Measurements from ENCODE around the gene NFKBIL1.

Gene NFKBIL1

DNA sequence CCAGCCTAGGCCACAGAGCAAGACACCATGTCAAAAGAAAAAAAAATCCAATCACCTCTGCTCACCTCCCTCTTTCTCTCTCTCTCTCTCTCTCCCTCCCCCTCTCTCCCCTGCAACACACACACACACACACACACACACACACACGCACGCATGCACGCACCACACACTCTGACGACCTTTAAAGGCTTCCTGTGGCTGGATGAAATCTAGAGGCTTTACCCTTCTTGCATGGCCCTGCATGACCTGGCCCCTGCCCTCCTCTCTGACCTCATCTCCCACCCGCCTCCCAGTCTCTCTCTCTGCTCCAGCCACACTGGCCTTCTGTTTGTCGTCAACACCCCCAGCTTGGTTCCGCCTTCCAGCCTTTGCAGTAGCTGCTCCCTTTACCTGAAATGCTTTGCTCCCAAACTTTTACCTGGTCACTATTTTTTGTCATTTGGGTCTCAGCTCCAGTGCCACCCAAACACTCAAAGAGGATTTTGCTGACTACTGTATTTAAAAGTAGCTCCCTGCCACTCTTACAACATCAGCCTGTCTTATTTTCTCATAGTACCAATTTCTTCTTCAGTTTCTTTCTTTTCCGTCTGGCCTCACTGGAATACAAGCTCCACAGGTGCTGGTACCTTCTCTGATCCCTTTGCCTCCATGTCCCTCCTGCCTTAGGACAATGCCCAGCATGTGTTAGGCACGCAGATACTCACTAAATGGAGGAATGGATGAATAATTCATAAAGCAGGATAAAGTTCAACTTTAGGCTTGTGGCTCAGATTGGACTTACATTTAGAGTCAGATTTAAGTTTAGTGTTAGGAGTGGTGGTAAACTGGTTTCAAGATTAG, 20.3 kb downstream of the NFKBIL1 start:
- DNase-seq: no peak

DNA sequence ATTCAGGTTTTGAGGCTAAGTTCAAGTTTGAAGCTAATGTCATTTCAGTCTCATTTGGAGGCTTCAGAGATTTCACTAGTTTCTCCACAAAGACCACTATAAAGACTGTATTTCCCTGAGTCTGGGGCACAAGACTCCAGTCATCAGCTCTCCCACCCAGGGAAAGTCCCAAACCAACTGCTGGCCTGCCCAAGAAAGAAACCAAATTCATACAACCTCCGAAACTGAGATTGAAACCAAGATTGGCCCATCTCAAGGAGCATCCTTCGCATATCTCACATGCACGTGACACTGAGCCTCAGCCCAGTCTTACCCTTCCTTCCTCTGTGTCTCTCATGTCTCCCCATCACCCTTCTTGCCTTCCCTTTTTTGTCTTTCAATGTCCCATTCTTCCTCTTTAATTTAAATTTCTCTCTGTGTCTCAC, 21.1 kb downstream of the NFKBIL1 start:
- DNase-seq: no peak

DNA sequence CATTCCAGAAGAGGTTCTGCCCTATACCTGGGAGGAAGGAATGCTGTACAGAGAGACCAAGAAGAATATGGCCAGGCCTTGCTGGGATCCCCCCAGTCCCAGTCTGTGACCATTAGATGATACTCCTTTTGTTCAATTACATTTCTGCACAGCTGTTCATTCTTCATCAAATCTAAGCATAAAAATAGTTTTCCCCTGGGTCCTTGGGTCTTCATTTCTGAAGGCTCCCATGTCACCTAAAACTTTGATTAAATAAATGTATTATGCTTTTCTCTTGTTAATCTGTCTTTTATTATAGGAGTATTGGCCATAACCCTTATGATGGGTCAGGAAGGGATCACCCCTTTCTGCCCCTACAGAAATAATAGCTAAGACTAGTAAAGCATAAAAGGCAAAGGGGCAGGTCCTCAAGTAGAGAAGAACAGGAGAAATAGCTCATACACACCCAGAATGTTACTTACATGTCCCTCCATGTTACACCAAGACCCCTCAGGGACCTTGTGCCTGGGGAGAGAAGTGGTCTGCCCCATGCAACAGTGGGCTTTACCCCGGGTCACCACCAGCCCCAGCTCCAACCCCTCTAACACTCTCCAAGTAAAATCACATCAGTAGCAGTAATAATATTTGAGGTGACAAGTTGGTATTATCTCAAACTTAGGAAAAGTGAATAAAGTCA, 22.6 kb downstream of the NFKBIL1 start:
- DNase-seq: no peak

DNA sequence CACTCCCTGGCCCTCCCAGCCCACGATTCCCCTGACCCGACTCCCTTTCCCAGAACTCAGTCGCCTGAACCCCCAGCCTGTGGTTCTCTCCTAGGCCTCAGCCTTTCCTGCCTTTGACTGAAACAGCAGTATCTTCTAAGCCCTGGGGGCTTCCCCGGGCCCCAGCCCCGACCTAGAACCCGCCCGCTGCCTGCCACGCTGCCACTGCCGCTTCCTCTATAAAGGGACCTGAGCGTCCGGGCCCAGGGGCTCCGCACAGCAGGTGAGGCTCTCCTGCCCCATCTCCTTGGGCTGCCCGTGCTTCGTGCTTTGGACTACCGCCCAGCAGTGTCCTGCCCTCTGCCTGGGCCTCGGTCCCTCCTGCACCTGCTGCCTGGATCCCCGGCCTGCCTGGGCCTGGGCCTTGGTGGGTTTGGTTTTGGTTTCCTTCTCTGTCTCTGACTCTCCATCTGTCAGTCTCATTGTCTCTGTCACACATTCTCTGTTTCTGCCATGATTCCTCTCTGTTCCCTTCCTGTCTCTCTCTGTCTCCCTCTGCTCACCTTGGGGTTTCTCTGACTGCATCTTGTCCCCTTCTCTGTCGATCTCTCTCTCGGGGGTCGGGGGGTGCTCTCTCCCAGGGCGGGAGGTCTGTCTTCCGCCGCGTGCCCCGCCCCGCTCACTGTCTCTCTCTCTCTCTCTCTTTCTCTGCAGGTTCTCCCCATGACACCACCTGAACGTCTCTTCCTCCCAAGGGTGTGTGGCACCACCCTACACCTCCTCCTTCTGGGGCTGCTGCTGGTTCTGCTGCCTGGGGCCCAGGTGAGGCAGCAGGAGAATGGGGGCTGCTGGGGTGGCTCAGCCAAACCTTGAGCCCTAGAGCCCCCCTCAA, 24.9 kb downstream of the NFKBIL1 start, which contains the start of gene LTA:
TSS of gene LTA (plus strand) at position 249 of the 871 bp plus-strand sequence. CDS start at position 703, 454 bp downstream.
- no peak for DNase-seq

DNA sequence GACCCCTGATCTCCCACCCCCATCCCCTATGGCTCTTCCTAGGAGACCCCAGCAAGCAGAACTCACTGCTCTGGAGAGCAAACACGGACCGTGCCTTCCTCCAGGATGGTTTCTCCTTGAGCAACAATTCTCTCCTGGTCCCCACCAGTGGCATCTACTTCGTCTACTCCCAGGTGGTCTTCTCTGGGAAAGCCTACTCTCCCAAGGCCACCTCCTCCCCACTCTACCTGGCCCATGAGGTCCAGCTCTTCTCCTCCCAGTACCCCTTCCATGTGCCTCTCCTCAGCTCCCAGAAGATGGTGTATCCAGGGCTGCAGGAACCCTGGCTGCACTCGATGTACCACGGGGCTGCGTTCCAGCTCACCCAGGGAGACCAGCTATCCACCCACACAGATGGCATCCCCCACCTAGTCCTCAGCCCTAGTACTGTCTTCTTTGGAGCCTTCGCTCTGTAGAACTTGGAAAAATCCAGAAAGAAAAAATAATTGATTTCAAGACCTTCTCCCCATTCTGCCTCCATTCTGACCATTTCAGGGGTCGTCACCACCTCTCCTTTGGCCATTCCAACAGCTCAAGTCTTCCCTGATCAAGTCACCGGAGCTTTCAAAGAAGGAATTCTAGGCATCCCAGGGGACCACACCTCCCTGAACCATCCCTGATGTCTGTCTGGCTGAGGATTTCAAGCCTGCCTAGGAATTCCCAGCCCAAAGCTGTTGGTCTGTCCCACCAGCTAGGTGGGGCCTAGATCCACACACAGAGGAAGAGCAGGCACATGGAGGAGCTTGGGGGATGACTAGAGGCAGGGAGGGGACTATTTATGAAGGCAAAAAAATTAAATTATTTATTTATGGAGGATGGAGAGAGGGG, 26.1 kb downstream of the NFKBIL1 start:
- DNase-seq: no peak

DNA sequence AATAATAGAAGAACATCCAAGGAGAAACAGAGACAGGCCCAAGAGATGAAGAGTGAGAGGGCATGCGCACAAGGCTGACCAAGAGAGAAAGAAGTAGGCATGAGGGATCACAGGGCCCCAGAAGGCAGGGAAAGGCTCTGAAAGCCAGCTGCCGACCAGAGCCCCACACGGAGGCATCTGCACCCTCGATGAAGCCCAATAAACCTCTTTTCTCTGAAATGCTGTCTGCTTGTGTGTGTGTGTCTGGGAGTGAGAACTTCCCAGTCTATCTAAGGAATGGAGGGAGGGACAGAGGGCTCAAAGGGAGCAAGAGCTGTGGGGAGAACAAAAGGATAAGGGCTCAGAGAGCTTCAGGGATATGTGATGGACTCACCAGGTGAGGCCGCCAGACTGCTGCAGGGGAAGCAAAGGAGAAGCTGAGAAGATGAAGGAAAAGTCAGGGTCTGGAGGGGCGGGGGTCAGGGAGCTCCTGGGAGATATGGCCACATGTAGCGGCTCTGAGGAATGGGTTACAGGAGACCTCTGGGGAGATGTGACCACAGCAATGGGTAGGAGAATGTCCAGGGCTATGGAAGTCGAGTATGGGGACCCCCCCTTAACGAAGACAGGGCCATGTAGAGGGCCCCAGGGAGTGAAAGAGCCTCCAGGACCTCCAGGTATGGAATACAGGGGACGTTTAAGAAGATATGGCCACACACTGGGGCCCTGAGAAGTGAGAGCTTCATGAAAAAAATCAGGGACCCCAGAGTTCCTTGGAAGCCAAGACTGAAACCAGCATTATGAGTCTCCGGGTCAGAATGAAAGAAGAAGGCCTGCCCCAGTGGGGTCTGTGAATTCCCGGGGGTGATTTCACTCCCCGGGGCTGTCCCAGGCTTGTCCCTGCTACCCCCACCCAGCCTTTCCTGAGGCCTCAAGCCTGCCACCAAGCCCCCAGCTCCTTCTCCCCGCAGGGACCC, 27.0 kb downstream of the NFKBIL1 start:
- DNase-seq: no peak

DNA sequence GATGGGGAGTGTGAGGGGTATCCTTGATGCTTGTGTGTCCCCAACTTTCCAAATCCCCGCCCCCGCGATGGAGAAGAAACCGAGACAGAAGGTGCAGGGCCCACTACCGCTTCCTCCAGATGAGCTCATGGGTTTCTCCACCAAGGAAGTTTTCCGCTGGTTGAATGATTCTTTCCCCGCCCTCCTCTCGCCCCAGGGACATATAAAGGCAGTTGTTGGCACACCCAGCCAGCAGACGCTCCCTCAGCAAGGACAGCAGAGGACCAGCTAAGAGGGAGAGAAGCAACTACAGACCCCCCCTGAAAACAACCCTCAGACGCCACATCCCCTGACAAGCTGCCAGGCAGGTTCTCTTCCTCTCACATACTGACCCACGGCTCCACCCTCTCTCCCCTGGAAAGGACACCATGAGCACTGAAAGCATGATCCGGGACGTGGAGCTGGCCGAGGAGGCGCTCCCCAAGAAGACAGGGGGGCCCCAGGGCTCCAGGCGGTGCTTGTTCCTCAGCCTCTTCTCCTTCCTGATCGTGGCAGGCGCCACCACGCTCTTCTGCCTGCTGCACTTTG, 28.0 kb downstream of the NFKBIL1 start, which contains the start of gene TNF:
TSS of gene TNF (plus strand) at position 231 of the 567 bp plus-strand sequence. CDS start at position 408, 177 bp downstream.
- peak in 5 of 14 donors; percentile 19 to 37 (median 24) for DNase-seq

DNA sequence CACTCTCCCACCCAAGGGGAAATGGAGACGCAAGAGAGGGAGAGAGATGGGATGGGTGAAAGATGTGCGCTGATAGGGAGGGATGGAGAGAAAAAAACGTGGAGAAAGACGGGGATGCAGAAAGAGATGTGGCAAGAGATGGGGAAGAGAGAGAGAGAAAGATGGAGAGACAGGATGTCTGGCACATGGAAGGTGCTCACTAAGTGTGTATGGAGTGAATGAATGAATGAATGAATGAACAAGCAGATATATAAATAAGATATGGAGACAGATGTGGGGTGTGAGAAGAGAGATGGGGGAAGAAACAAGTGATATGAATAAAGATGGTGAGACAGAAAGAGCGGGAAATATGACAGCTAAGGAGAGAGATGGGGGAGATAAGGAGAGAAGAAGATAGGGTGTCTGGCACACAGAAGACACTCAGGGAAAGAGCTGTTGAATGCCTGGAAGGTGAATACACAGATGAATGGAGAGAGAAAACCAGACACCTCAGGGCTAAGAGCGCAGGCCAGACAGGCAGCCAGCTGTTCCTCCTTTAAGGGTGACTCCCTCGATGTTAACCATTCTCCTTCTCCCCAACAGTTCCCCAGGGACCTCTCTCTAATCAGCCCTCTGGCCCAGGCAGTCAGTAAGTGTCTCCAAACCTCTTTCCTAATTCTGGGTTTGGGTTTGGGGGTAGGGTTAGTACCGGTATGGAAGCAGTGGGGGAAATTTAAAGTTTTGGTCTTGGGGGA, 28.7 kb downstream of the NFKBIL1 start:
- DNase-seq: no peak

DNA sequence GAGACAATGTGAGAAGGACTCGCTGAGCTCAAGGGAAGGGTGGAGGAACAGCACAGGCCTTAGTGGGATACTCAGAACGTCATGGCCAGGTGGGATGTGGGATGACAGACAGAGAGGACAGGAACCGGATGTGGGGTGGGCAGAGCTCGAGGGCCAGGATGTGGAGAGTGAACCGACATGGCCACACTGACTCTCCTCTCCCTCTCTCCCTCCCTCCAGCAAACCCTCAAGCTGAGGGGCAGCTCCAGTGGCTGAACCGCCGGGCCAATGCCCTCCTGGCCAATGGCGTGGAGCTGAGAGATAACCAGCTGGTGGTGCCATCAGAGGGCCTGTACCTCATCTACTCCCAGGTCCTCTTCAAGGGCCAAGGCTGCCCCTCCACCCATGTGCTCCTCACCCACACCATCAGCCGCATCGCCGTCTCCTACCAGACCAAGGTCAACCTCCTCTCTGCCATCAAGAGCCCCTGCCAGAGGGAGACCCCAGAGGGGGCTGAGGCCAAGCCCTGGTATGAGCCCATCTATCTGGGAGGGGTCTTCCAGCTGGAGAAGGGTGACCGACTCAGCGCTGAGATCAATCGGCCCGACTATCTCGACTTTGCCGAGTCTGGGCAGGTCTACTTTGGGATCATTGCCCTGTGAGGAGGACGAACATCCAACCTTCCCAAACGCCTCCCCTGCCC, 29.6 kb downstream of the NFKBIL1 start:
- no peak for DNase-seq

DNA sequence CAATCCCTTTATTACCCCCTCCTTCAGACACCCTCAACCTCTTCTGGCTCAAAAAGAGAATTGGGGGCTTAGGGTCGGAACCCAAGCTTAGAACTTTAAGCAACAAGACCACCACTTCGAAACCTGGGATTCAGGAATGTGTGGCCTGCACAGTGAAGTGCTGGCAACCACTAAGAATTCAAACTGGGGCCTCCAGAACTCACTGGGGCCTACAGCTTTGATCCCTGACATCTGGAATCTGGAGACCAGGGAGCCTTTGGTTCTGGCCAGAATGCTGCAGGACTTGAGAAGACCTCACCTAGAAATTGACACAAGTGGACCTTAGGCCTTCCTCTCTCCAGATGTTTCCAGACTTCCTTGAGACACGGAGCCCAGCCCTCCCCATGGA, 30.2 kb downstream of the NFKBIL1 start:
- no peak for DNase-seq

DNA sequence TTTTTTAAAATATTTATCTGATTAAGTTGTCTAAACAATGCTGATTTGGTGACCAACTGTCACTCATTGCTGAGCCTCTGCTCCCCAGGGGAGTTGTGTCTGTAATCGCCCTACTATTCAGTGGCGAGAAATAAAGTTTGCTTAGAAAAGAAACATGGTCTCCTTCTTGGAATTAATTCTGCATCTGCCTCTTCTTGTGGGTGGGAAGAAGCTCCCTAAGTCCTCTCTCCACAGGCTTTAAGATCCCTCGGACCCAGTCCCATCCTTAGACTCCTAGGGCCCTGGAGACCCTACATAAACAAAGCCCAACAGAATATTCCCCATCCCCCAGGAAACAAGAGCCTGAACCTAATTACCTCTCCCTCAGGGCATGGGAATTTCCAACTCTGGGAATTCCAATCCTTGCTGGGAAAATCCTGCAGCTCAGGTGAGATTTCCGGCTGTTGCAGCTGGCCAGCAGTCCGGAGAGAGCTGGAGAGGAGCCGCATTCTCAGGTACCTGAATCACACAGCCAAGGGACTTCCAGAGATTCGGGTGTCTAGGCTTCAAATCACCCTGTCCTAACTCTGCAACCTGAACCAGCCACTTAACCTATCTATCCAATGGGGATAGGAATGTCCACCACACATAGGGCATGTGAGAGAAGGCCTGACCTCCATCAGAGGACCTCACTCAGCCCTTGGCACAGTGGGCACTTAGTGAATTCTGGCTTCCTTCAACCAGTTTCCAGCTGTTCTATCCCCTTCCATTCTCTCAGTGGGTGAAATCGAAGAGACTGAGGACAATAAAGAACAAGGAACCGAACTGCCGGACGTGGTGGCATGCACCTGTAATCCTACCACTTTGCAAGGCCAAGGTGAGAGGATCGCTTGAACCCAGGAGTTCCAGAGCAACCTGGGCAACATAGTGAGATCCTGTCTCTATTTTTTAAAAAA, 31.0 kb downstream of the NFKBIL1 start:
- DNase-seq: no peak

DNA sequence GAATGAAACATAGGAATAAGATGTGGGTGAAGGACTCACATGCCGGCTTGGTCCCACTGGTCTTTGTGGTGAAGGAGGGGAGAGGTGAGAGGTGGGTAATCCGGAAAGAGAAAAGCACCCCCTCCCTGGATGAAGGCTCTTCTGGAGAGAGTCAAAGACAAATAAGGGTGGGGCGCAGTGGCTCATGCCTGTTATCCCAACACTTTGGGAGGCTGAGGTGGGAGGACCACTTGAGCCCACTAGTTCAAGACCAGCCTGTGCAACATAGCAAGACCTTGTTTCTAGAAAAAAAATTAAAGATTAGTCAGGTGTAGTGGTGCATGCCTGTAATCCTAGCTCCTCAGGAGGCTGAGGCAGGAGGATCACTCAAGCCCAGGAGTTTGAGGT, 31.7 kb downstream of the NFKBIL1 start:
- DNase-seq: no peak

DNA sequence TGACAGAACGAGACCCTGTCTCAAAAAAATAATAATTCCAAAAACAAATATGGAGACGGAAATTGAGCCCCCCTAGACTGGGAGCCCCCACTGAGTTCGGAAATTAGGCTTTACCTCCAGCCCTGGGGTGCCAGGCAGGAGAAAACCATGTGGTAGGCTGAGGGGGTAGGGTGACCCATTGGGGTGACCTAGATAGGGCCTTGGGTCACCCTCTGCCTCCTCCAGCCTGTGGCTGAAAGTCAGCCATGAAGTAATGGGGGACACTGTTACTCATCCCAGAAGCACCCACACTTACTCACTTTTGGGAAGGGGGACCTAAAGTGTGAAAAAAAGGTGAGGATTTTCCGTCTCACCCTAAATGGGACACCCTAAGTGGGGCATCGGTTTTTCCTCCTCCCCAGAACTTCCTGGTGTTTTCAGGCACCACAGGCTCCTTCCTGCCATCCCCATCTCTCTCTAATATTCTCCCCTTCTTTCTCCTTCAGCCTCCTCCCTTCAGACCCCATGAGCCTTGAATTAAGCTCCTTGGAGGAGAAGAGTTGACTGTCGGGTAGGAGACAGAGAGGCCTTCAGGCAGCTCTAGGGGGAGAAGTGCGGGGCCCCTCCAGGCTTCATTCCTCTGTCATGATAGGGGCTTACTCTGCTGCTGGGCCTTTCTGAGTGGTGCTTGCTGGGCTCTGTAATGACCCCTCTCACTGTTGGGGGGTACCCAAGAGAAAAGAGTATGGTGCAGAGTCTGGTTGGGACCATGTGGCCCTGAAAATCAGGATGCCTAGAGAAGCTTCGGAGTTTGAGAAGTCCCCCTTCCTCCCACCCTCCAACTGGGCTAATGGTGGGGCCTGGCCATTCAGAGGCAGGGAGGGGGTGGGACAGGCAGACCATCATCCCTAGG, 32.4 kb downstream of the NFKBIL1 start:
- DNase-seq: no peak

DNA sequence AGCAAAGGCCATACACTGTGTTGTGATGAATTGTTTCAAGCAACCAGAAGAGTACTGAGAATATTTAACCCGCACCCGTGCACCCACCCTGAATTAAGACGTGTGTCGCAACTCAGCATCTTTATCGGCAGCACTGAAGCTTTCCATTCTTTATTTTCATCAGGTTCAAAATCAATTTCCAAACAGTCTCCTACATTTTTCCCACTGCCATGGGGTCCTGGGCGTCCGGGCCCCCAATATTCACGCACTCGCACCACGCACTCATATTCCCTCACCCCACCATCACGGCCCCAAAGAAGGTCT, 33.0 kb downstream of the NFKBIL1 start:
- DNase-seq: no peak

DNA sequence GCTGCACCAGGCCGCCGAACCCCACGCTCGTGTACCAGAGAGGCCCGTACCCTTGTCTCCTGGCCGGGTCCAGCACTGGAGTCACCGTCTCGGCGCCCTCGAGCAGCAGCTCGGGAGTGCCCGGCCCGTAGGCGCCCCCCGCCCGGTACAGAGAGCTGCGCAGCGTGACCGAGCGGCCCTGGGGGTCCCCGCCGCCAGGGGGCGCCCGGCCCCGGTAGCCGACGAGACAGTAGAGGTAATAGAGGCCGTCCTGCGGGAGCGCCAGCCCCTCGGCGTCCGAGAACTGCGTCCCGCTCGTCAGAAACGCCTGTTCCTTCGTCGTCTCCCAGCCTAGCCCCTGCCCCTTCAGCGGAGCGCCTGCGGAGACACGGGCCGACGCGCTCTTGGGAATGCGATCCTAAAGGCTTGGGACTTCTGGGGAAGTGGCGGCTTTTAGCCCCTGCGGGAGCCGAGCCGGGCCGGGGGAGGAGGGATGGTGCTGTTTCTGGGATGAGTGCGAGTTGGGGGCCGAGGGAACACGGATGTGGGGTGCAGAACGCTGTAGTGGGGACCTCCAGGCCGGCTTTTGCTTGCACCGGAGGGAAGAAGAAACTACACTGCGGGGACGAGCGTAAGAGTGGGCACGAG, 33.5 kb downstream of the NFKBIL1 start:
- peak in 13 of 14 donors; percentile 20 to 85 (median 65) for DNase-seq
